GM12891 (cell line): ENCODE data around the gene PINK1.

Source experiments
- DNase-seq: peaks from one replicate; pipeline ENCODE4 v3.0.0; 2011; ENCODE audit warnings: low spot score; ENCODE audit not compliant: insufficient read length
- FAIRE-seq: peaks from 2 replicates; lab custom pipeline; 2011; peaks lifted over from hg19 to GRCh38; lab: Jason Lieb, UNC
- PAX5 ChIP-seq: IDR thresholded peaks from 2 replicates; pipeline ENCODE4 v1.6.1; 2011; ENCODE audit warnings: low read length, moderate library complexity, mild to moderate bottlenecking; ENCODE audit not compliant: insufficient read depth, severe bottlenecking
- POLR2A ChIP-seq: IDR thresholded peaks from 2 replicates; pipeline ENCODE4 v1.6.1; 2011; ENCODE audit warnings: low read depth, low read length, control low read depth
- POLR2AphosphoS5 ChIP-seq: IDR thresholded peaks from 2 replicates; pipeline ENCODE4 v1.6.1; 2011; ENCODE audit warnings: low read depth, low read length, control low read depth
- POU2F2 ChIP-seq: IDR thresholded peaks from 2 replicates; pipeline ENCODE4 v1.6.1; 2011; ENCODE audit warnings: low read depth, mild to moderate bottlenecking, control low read depth, low read length, moderate library complexity
- SPI1 ChIP-seq: IDR thresholded peaks from 2 replicates; pipeline ENCODE4 v1.6.1; 2011; ENCODE audit warnings: low read depth, low read length, control low read depth
- TAF1 ChIP-seq: IDR thresholded peaks from 2 replicates; pipeline ENCODE4 v1.6.1; 2011; ENCODE audit warnings: low read depth, low read length, control low read depth

Gene PINK1

DNA sequence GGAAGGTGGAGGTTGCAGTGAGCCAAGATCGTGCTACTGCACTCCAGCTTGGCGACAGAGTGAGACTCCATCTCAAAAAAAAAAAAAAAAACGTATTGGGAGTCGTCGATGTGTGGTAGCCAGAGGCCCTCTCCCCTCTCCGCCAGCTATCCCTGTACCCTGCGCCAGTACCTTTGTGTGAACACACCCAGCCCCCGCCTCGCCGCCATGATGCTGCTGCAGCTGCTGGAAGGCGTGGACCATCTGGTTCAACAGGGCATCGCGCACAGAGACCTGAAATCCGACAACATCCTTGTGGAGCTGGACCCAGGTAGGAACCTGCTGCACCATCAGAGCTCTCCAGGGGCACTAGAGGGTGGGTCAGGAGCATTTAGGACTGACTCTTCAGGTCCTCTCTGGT is 12.2 kb downstream of the PINK1 start:
- FAIRE-seq = no peak

DNA sequence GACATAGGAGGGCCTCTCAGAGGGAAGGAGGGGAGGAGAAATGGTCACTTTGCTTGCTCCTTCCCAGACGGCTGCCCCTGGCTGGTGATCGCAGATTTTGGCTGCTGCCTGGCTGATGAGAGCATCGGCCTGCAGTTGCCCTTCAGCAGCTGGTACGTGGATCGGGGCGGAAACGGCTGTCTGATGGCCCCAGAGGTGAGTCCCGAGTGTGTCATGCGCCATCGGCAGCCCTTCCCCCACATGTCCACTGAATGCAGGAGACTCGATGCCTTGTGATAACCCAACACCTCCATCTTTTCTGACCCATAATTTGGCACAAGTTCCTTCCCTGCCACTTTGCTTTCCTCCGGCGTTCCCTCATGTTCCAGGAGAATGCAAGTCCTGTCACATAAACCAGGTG is 15.2 kb downstream of the PINK1 start:
- FAIRE-seq (no peak), DNase-seq (no peak)
- TF ChIP-seq PAX5 = no peak
- TF ChIP-seq POLR2AphosphoS5 = peak; percentile 38; the same call in 1 of the 2 replicates

More for the DNA sequence above, 12.2 kb downstream of the PINK1 start:
- TF ChIP-seq POLR2AphosphoS5 = no peak
- TF ChIP-seq SPI1 = no peak
- no peak for TF ChIP-seq PAX5
- TF ChIP-seq POU2F2 = no peak
- TF ChIP-seq POLR2A = no peak
- TF ChIP-seq TAF1 = no peak
- DNase-seq = no peak

DNA sequence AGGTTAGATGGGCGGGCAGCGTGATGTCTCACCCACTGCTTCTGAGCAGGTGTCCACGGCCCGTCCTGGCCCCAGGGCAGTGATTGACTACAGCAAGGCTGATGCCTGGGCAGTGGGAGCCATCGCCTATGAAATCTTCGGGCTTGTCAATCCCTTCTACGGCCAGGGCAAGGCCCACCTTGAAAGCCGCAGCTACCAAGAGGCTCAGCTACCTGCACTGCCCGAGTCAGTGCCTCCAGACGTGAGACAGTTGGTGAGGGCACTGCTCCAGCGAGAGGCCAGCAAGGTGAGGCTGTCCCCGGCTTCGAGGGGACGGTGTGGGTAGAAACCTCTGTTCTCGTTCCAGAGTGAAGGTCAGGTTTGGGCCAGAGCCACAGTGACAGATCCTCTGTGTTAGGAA is 15.7 kb downstream of the PINK1 start:
- no peak for TF ChIP-seq PAX5
- no peak for DNase-seq
- no peak for FAIRE-seq

DNA sequence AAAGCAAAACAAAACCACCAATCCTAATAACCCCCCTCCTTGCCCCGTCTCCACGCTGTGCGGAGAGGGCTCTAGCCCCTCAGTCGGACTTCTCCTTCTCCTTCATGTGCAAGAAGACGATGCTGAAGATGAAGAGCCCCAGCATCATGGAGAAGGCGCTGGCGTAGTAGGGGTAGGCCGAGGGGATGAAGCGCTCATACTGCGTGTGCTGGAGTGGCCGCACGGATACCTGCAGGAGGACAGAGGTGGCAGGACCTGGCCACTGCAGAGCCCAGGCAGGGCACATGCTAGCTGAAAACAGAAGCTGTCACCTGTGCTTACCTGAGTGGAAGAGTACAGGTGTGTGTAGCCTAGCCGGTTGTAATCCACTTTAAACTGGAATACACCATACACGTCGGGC is 19.0 kb downstream of the PINK1 start:
- DNase-seq (no peak), FAIRE-seq (no peak)
- no peak for TF ChIP-seq POLR2A

DNA sequence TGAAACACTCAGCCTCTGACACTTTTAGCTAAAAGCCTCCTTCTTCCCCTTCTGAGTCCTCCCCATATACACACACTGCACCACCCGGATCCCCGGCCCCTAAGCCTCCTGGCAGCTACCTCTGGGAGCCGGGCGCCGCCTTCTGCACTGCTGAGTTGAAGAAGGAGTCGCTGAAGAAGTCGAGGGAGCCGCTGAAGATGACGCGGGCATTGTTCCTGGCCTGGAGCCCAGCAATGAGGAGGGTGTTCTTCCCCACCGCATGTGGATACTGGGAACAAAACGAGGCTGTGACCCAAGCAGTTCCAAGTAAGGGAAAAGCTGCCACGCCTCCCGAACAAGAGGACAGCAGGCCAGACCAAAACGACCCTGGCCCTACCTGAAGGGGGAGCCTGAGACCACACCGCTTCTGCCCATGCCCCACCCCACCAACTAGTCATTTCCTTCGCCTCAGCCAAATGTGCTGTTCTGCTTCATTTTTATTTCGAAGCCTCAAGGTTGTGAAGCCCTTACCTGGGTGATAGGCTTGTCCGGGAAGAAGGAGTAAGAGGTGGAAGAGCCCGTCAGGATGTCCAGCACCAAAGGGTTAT is 20.9 kb downstream of the PINK1 start:
- DNase-seq (no peak), FAIRE-seq (no peak)
- TF ChIP-seq SPI1 (no peak), POLR2AphosphoS5 (no peak), TAF1 (no peak), PAX5 (no peak), POU2F2 (no peak), POLR2A (no peak)

DNA sequence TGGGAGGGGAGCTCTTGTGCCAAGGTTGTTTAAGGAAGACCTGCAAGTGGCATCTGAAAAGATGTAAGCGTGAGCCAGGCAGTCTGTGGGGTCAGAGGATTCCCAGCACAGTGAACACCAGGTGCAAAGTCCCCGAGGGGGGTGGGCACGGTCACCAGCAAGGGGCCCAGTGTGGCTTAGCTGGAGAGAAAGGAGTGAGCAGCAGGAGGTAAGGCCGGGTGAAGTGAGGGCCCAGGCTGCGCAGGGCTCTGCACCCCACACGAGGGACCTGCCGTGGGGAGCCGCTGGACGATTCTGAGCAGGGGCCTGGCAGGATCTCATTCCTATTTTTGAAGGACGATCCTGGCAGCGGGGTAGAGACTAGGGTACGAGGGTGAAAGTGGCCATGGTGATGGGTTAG is 23.8 kb downstream of the PINK1 start:
- DNase-seq (no peak), FAIRE-seq (no peak)
- no peak for TF ChIP-seq POU2F2
- no peak for TF ChIP-seq POLR2A
- TF ChIP-seq TAF1 = no peak
- TF ChIP-seq SPI1 = no peak

DNA sequence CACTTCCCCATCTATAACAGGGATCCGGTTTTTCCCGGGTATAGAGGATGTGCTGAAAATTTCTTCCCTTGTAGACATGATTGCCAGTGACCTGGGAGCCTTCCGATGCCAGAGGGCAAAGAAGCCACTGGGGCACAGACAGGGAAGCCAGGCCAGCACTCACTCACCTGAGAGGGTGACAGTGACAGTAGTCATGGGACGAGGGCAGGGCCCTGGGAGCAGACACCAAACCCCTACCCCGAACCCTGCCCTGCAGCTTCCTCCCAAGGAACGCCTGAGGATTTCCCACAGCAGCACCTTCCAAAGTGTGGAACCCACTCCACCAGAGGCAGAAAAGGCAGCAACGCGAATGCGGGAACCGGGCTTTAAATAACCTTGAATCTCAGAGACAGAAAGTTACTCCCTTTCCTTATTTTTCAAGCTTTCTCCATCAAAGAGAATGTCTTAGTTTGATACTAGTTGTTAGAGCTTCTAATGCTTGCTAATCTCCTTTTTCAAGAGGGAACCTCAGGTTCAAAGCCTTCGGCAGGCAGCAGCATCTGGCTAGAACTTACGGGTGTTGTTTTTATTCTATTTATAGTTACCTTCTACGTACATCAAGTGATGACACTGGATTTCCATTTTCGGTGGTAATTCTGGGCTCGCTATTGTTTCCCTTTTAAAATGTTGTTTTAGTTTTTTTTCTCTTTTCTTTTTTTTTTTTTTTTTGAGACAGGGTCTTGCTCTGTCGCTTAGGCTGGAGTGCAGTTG is 25.1 kb downstream of the PINK1 start:
- TF ChIP-seq POLR2A (no peak), PAX5 (no peak), TAF1 (no peak), POU2F2 (no peak), POLR2AphosphoS5 (no peak), SPI1 (no peak)
- FAIRE-seq (no peak), DNase-seq (no peak)

DNA sequence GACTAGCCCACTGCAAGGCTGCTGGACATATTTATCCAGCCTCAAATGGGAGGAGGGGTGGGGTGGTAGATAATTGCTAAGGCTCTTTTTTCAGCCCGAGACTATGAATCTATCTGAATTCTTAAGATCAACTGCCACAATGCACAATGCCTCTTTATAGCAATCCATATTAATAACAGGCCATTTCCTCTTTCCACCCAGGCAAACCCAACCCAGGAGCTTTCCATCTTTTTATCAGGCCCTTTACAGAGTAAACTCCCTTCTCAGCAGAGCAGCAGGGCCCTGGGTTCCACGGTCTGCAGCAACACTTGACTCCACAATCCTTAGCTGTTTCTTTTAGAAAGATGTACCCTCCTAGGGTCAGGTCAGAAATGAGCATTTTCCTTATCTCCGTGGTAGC is 27.1 kb downstream of the PINK1 start:
- no peak for FAIRE-seq
- DNase-seq = no peak
- 0 out of 2 replicates have a peak, but pooled peaks have one; percentile 10 for TF ChIP-seq SPI1
- no peak for TF ChIP-seq PAX5

DNA sequence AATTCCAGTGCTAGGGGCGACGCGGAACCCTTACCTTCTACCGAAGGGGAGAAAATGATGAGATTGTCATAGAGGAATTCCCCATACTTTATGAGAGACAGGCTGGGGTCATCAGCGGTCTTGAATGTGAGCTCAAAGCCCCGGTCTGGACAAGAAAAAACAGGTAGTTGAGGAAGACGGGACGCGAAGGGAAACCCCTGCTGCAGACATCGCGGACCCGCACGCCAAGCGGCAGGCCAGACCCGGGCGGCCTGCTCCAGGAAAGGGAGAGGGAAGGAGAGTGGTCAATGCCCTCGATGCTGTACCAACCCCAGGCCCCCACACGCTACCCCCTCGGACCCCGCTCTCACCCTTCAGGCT is 27.6 kb downstream of the PINK1 start:
- FAIRE-seq = no peak
- TF ChIP-seq POU2F2 = no peak
- TF ChIP-seq POLR2A = no peak
- no peak for TF ChIP-seq SPI1
- no peak for TF ChIP-seq POLR2AphosphoS5
- no peak for TF ChIP-seq TAF1
- no peak for TF ChIP-seq PAX5
- DNase-seq = no peak

DNA sequence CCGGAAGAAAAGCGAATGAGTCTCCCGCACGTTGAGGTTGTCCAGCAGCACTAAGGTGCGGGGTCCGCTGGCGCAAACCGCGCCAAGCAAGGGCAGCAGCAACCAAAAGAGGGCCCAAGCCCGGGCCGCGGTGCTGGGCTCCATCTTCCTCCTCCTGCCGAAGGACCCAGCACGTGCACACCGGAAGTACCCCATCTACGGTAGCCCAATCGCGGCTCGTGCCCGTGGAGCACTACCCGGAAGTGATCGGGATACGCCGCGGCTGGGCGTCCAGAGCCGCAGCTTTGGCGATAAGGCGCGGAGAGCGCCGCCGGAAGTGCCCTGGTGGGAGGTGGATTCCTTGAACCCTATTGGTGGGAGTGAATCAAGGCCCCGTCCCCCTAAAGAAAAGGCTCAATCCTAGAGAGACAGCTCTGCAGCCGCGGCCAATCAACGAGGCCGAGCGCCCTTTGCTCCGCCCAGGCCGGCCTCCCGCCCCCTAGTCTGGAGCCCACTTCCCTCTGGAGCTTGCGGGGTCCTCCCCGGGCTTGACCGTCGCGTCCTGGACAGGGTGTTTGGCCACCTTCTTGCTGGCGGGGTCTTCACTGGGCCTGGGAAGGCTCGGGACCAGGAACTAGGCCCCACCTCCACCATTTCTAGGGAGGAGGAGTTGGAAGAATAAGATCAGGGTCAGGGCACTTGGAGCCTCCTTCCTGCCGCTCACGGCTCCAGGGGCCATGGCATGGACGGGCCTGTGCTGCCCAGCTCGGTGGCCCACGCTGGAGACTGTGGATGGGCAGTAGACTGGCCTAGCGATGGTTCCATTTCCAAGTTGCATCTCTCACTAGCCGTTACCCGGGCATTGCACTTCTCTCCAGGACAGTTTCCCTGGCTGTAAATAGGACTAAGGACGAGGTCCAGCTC is 28.2 kb downstream of the PINK1 start, which contains the start of gene DDOST:
Gene DDOST (minus strand): TSS at position 163 of the 903 bp plus-strand sequence. CDS start 19 bp downstream, at position 144.
- DNase-seq (peak; percentile 97), FAIRE-seq (peak; percentile 100)
- peak; percentile 83 for TF ChIP-seq POU2F2
- TF ChIP-seq TAF1 = peak; percentile 83
- peak; percentile 88 for TF ChIP-seq POLR2A
- peak; percentile 53 for TF ChIP-seq SPI1
- TF ChIP-seq POLR2AphosphoS5 = peak; percentile 79
- no peak for TF ChIP-seq PAX5
